Kidney epithelial cell (primary cell): ENCODE data around the gene COL28A1. TPM values are rescaled to one million over a fixed set of nuclear protein-coding genes. Genes with fewer than 3 reads are reported as not detected.
"Not testable (repeated sequence)": the region's sequence is repeated elsewhere in the genome, so short reads cannot be mapped to it uniquely, and the experiment has no call there.

Experiments used
- DNase-seq: peaks from one replicate; pipeline ENCODE4 v3.0.0-alpha.2; 2010; ENCODE audit warnings: low read depth
- H3K27me3 ChIP-seq: 2 replicates; pipeline ENCODE4 v1.6.0; 2011; ENCODE audit warnings: low read length; ENCODE audit not compliant: control insufficient read depth, insufficient read depth
- H3K36me3 ChIP-seq: 2 replicates; pipeline ENCODE4 v1.5.1; 2011; ENCODE audit warnings: low read length; ENCODE audit not compliant: control insufficient read depth, insufficient read depth
- H3K4me3 ChIP-seq: 2 replicates; pipeline ENCODE4 v1.5.1; 2011; ENCODE audit warnings: low read depth, mild to moderate bottlenecking, control low read depth, low read length
- CTCF ChIP-seq: IDR thresholded peaks from 2 replicates; pipeline ENCODE4 v1.5.1; 2011; ENCODE audit warnings: mild to moderate bottlenecking, moderate library complexity, low read length, control low read depth, inconsistent platforms; ENCODE audit not compliant: insufficient read depth, poor library complexity, severe bottlenecking
- total RNA-seq: library from RNA; depleted of rRNA; stranded (reverse); fragments of >200 nt; gene quantifications from 2 replicates; pipeline ENCODE4 v1.2.3, GENCODE V29; 2015

Gene COL28A1
- total RNA-seq, 1 donor from 2014 or later: 0.21 TPM

GRCh38 chr7:7478569-7478968 is 57.1 kb downstream of the COL28A1 start:
- Histone ChIP-seq H3K36me3 (no peaks in the 10 kb centered on the region), H3K27me3 (no peaks in the 10 kb centered on the region), H3K4me3 (no peak overlapping the region)
- DNase-seq: no peak
- no peak for TF ChIP-seq CTCF

- H3K36me3 ChIP-seq, H3K4me3 ChIP-seq, H3K27me3 ChIP-seq, DNase-seq: not testable (repeated sequence)
Measured at GRCh38 chr7:7477641-7478040, 58.0 kb downstream of the COL28A1 start.

- DNase-seq: no peak
- H3K36me3 ChIP-seq: no peaks in the 10 kb centered on the region
- no peak overlapping the region for H3K4me3 ChIP-seq
- no peaks in the 10 kb centered on the region for H3K27me3 ChIP-seq
- TF ChIP-seq CTCF: no peak
Measured at GRCh38 chr7:7476381-7476780, 59.3 kb downstream of the COL28A1 start.

DNA sequence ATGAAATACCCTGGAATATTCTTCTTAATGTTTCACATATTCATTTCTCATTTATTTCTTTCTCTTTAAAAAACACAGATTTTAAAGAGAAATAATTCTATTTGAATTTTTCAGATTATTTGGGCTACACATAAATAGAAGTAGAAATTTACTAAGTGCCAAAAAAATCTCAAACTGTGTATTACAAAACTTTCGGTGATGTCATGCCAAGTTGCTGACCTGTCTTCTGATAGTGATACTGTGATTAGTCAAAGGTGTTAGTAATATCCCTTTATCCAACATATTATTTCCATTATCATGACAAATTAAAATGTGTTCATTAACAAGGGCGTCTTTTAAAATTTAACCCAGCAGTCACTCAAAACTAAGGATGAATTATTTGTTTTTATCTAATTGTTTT is 60.1 kb downstream of the COL28A1 start:
- no peak for DNase-seq
- Histone ChIP-seq H3K4me3 (no peak overlapping the region), H3K36me3 (no peaks in the 10 kb centered on the region), H3K27me3 (no peaks in the 10 kb centered on the region)
- TF ChIP-seq CTCF: no peak

DNA sequence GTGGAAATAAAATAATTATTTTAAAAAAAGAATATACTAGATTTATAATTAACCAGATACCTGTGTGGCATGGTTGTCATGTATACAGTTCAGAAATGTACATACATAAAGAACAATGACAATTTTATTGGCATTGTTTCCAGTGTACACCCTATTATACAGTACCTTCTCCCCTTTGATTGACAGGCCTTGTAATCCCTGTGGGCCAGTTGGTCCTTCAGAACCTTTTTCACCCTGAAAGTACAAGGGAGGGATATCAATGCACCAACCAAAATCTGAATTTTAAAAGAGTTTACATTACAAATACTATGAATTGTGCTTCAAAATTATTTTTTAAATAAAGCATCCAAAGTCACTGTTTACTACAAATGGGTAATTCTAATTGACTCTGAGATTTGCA is 61.2 kb downstream of the COL28A1 start:
- Histone ChIP-seq H3K27me3 (no peaks in the 10 kb centered on the region), H3K36me3 (no peaks in the 10 kb centered on the region), H3K4me3 (no peak overlapping the region)
- no peak for DNase-seq
- no peak for TF ChIP-seq CTCF

- not testable (repeated sequence) for H3K4me3 ChIP-seq, H3K27me3 ChIP-seq, H3K36me3 ChIP-seq, DNase-seq
Measured at GRCh38 chr7:7464991-7465765, 70.5 kb downstream of the COL28A1 start.

DNA sequence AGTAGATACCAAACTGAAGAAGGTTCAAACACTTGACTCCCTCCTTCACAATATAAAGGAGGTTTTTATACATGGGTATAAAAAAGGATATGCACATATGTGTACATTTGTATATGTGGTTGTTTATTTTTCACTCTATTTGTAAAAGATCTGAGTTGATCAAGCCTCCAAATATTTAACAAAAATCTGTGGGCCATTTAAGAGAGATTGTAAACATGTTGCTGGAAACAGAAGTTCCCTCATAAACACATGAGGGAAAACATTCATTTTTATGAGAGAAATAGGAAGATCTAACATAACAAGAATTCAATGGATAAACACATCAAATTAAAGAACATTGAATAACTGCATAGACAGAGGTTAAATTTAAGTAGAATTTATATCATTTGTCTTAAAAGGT is 81.7 kb downstream of the COL28A1 start:
- no peaks in the 10 kb centered on the region for H3K27me3 ChIP-seq
- no peak overlapping the region for H3K4me3 ChIP-seq
- TF ChIP-seq CTCF: no peak
- no peaks in the 10 kb centered on the region for H3K36me3 ChIP-seq
- DNase-seq: no peak
